K562 (cell line): ENCODE data around the gene BIRC6.

Experiments used
- FOXM1 ChIP-seq, 2 experiments: fragments of 450-650 bp in 1 of 2; sonication (generic) in 1 of 2; formaldehyde crosslinking in 1 of 2; IDR thresholded peaks; 2 replicates each; pipeline versions ENCODE4 v1.6.1 to v1.9.0; 2017 to 2022; ENCODE audit warnings: low read depth in 2 of 2, mild to moderate bottlenecking in 2 of 2, missing genetic modification reagents in 1 of 2, moderate library complexity in 1 of 2
- HDAC2 ChIP-seq: fragments of 450-650 bp; IDR thresholded peaks from 2 replicates; pipeline ENCODE4 v1.6.1; 2016; ENCODE audit warnings: mild to moderate bottlenecking
- MXI1 ChIP-seq: IDR thresholded peaks from 2 replicates; pipeline ENCODE4 v1.6.1; 2011; ENCODE audit warnings: low read depth, mild to moderate bottlenecking, improper control_type of control experiment, low read length
- PCBP1 ChIP-seq: fragments of 200-400 bp; formaldehyde crosslinking; IDR thresholded peaks from 2 replicates; pipeline ENCODE4 v1.6.1; 2018; ENCODE audit warnings: mild to moderate bottlenecking, low read depth, low read length; ENCODE audit not compliant: poor library complexity, severe bottlenecking
- SMAD3 ChIP-seq: fragments of 450-650 bp; formaldehyde crosslinking; conservative IDR thresholded peaks from 2 replicates; pipeline ENCODE4 v1.4.0; 2020; ENCODE audit warnings: mild to moderate bottlenecking
- ZKSCAN3 ChIP-seq: fragments of 250-450 bp; sonication (Bioruptor Pico); IDR thresholded peaks from 2 replicates; pipeline ENCODE4 v1.4.0; 2020

GRCh38 chr2:32523686-32524085, 166.9 kb downstream of the BIRC6 start:
- TF ChIP-seq SMAD3, result no peak
- TF ChIP-seq FOXM1 (IDR thresholded peaks at IDR 0.05; ENCODE audit: low read depth), result no peak
- TF ChIP-seq FOXM1 (CRISPR knock-in tag; IDR thresholded peaks at IDR 0.05; ENCODE audit: low read depth), result no peak
- no peak for TF ChIP-seq MXI1
- TF ChIP-seq HDAC2, result no peak
- TF ChIP-seq ZKSCAN3 (CRISPR knock-in tag), result no peak
- no peak for TF ChIP-seq PCBP1
